ENCODE data around the gene GATAD2B. TPM values are rescaled to one million over a fixed set of nuclear protein-coding genes. Genes with fewer than 3 reads are reported as not detected.
A peak's percentile ranks its signal among the peaks of the same experiment; 100 is the strongest.
"Not testable (repeated sequence)": the region's sequence is repeated elsewhere in the genome, so short reads cannot be mapped to it uniquely, and the experiment has no call there.

GATAD2B gene
- total RNA-seq, 1 donor from 2014 or later, result 16.6 TPM

DNA sequence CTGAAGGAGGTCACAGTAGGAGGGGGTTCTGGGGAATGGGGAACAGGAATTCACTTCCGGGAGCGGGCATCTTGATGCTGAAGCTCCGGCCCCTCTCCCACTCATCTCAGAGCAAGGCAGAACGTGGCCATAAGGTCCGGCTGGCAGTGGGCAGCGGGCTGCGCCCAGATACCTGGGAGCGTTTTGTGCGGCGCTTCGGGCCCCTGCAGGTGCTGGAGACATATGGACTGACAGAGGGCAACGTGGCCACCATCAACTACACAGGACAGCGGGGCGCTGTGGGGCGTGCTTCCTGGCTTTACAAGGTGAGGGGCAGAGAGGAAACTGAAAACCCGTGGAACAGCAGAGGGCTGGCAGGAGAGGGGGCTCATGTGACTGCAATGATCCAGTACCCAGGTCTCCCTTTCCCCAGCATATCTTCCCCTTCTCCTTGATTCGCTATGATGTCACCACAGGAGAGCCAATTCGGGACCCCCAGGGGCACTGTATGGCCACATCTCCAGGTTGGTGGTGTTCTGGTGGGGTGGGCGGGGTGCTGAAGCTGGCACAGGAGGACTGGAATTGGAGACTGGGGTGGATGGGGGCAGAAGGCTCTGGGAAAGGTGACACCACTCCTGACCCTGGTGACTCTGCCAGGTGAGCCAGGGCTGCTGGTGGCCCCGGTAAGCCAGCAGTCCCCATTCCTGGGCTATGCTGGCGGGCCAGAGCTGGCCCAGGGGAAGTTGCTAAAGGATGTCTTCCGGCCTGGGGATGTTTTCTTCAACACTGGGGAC lies 144.5 kb downstream of the GATAD2B start:
- no peak for DNase-seq (ENCODE audit: low read depth)

DNA sequence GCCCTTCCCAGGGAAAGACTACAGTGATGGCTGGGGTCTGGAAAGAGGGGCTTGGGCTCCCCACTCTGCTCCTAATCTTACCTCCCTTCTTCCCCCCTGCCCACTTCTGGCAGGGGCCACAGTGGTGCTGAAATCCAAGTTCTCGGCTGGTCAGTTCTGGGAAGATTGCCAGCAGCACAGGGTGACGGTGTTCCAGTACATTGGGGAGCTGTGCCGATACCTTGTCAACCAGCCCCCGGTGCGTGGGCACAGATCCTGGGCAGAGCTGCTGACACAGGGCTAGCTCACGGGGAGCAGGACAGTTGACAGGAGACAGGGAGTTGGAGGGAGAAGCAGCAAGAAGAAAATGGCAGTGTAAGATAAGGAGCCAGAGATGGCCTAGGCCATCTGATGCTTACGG lies 145.1 kb downstream of the GATAD2B start:
- DNase-seq (ENCODE audit: low read depth), result peak; percentile 65

DNA sequence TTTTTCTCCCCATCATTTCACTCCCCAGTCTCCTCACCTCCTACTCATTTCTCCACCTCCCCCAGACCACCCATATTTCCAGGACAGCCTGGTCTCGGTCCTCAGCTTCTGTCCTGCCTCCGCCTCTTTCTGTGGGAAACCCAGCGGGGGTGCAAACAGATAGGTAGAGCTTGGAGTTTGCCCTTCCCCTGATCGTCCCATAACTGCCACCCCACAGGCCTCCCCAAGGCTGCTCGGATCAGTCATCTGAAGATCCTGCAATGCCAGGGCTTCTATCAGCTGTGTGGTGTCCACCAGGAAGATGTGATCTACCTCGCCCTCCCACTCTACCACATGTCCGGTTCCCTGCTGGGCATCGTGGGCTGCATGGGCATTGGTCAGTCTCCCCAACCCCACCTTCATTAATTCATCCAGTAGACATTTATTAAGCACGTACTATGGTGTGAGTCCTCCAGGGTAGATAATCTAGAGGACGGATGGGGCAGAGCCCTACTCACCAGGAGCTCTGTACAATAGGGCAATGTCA lies 145.9 kb downstream of the GATAD2B start:
- no peak for DNase-seq (ENCODE audit: low read depth)

DNA sequence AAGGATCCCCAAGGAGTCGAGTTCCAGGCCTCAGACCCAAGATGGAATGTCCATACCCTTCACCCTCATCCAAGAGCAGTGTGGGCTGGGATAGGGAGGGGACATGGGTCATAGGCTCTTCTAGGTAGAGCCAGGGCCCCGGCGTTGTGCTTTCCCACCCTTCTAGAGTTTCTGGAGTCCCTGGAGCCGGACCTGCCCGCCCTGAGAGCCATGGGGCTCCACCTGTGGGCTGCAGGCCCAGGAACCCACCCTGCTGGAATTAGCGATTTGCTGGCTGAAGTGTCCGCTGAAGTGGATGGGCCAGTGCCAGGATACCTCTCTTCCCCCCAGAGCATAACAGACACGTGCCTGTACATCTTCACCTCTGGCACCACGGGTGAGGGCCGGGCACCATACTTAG lies 146.4 kb downstream of the GATAD2B start:
- no peak for DNase-seq (ENCODE audit: low read depth)

DNA sequence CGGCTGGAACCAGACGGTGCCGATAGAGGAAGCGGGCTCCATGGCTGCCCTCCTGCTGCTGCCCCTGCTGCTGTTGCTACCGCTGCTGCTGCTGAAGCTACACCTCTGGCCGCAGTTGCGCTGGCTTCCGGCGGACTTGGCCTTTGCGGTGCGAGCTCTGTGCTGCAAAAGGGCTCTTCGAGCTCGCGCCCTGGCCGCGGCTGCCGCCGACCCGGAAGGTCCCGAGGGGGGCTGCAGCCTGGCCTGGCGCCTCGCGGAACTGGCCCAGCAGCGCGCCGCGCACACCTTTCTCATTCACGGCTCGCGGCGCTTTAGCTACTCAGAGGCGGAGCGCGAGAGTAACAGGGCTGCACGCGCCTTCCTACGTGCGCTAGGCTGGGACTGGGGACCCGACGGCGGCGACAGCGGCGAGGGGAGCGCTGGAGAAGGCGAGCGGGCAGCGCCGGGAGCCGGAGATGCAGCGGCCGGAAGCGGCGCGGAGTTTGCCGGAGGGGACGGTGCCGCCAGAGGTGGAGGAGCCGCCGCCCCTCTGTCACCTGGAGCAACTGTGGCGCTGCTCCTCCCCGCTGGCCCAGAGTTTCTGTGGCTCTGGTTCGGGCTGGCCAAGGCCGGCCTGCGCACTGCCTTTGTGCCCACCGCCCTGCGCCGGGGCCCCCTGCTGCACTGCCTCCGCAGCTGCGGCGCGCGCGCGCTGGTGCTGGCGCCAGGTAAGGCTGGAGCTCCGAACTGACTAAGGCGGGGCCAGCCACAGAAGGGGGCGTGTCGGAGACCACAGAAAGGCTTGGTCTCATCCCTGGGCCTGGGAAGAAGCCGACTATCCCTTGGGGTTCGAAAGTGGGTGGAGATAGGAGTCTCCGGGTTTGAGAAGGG lies 147.1 kb downstream of the GATAD2B start:
- DNase-seq (ENCODE audit: low read depth), result peak; percentile 18

DNA sequence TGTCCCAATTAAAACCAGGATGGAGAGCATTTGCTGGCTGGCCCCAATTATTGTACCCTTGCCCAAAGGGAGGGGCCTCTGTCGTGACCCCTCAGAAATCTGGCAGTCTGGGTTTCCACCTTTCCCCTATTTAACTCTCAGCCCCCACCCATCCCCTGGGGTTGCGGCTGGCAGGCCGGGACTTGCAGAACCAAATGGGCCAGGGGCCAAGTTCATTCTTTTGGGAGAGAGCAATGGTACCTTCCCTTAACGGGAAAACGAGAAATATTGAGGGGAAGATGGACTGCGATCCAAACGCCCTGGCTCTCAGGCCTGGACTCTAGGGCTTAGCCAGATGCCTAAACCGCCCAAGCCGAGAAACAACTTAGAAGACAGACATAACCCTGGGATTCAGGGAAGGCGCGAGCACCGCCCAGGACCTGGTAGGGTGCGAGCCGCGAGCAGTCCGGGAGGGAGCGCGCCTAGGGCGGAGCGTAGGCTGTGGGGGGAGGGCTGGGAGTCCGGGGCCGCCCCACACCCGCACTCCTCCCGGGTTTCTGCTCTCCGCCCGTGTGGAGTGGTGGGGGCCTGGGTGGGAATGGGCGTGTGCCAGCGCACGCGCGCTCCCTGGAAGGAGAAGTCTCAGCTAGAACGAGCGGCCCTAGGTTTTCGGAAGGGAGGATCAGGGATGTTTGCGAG lies 147.9 kb downstream of the GATAD2B start, which contains the start of gene SLC27A3:
SLC27A3 (plus strand) TSS at position 628 of the 678 bp plus-strand sequence. CDS start 91 bp downstream, outside the sequence.
- DNase-seq (ENCODE audit: low read depth), result no peak

DNA sequence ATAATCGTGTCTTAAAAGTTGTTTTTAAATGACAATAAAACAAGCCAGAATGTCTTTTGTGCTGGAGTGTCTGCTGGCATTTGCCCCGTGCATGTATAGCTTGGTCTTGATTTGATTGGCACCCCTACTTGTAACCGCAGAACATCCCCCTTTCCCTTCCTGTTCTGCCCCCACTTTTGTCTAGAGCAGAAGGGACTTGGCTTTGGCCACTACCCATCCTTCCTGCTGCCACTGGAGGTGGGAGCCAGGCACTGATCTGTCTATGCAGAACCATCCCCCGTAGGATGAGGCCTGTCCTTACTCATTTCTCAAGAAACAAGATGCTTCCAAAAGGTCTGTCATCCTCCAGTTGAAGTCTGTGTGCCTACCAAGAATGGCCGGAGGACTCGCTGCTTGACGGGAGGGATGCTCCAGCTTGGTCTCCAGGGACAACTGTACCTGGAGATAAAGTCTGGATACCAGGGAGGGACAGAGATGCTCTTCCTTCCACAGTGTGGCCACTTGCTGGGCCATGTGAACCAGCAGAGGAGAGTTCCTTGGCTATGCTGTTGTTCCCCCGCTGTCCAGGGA lies 148.7 kb downstream of the GATAD2B start:
- no peak for DNase-seq (ENCODE audit: low read depth)

DNA sequence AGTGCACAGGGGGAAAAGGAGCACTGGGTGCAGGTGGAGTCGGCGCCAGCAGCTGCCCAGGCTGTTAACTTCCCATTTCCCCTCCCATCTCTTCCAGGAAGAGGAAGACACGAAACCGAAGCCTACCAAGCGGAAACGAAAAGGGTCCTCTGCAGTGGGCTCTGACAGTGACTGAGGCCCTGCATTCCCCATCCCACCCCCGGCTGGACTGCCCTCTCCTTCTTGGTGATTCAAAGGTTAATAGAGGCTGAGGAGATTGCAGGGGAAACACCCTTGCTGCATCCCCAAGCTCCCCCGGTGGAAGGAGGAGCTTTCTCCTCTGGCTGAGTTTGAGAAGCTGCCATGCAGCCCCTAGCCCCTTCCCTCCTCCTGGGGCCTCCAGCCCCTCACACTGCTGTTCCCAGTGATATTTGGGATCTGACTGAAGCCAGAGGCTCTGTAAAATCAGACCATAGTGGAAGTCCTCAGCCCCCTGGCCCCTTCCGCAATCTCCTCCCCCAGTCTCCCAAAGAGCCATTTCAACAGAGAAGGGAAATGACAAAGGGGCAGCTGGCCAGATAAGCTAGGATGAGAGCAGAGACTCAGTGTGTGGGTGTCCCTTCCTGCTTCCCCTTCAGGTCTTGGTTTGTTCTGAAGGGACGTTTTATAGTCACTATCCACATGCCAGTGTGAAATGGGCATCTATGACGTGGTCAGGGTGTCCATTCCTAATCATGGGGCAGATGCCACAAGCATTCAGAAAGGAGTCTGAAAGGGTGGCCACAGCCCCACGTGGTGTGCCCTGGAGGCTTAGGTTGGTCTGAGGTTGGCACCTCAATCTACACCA lies 149.5 kb downstream of the GATAD2B start:
- no peak for DNase-seq (ENCODE audit: low read depth)

DNA sequence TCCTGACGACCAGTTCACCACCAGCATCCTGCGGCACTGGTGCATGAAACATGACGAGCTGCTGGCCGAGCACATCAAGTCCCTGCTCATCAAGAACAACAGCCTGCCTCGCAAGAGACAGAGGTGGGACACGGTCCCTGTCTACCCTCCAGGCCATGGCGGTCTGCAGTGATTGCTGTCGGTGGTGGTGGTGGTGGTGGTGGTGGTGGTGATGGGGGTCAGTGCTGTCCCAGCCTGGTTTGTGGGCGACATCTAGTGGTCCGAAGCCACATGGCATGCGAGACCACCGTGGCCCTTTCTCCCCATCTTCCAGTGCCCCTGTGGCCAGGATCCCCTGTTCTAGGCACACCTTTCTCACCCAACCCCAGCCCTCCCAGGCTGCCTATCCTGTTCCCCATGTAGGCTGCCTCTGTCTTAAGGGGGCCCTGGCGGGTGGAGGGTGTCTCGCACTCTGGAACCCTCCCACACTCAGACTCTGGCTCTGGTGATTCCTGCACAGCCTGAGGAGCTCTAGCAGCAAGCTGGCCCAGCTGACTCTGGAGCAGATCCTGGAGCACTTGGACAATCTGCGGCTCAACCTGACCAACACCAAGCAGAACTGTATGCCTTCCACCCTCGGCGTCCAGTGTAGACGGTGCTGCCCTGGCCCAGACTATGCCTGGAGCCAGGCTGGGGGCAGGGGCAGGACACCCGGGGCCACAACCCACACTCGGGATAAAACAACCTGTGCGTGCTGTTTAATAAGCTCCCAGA lies 150.8 kb downstream of the GATAD2B start:
- DNase-seq (ENCODE audit: low read depth), result no peak

DNA sequence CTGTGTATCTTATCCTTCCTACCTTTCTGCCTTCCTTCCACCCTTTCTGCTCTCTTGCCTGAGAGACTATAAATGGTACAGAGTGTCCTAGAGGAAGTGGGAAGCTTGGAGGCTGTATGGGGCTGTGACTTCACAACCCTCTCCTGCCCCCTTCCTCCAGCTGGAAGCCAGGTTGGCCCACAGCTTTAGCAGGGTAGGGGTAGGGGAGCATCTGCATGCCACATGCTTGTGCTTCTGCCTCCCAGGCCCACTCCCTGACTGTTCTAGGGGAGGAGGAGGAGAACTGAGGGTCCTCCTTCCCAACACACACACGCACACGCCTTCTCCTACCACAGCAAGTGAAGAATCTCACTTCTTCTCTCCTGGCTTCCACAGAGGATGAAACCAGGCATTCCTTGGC lies 151.5 kb downstream of the GATAD2B start:
- DNase-seq (ENCODE audit: low read depth), result no peak

DNA sequence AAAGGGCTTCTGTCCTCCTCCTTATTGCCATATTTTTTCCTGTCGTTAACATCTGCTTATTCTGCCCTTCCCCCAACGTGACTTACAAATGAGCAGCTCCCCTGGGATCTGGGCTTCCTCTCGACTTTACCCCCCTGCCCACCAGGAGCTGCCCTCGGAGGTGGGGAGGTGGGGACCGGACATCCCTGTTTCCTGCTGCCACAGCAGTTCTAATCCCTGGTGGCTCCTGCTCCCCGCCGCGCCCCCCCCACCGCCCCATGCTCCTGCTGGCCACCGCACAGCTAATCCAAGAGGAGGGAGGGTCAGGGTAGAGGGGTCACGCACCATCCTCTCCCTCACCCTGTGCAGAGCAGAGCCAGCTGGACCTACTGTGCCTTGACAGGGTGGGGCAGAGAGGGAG lies 152.0 kb downstream of the GATAD2B start:
- DNase-seq (ENCODE audit: low read depth), result no peak

DNA sequence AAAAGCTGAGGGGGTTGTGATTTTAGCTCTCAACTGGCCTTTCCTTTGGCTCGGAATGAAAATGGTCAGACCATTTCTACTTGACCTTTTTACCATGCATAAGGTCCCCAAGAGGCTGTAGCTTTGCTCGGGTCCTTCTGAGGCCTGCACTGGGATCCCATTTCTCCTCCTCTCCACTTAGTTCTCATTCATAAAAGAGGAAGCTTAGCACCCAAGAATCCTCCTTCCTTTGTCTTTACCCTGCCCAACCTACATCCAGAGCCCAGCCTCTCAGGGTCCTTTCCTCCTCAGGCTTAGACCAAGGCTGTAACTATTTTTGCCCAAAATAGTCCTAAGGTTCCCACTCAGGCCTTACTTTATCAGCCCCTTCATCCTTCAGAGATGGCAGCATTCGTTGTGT lies 153.6 kb downstream of the GATAD2B start:
- no peak for DNase-seq (ENCODE audit: low read depth)

DNA sequence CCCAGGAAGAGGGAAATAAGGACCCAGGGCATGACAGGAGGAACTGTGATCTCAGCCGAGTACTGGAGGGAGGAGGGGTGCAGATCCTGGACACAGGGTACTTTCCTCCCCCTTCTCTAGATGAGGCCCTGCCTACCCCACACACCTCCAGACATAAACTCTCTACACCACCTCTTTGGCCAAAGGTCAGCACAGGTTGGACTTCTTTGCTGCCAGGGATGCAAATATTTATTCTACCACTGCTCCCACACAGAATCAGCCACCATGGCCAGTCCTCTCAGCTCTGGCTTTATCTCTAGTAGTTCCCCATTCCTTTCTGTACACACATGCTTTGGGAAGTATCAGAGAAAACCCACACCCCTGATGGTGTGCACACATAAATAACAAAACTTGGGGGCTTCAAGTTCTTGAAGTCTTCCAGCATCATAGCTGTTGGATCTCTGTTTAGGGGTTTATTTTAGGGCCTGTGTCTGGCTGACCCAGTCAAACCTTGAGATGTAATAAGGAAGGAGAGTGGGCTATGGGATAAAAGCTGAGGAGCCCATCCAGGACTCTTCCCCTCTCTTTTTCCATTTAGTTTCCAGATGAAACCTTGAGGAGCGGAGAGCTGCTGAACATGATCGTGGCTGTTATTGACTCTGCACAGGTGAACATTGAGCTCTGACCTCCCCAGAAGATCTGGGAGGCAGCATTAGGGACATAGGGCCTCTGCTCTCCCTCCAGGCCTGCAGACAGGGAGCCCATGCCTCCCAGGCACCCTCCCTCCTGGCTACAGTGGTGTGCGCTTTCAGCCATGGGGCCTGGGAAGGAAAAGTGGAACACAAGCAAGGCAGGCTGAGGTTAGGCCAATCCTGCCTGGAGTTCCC lies 154.2 kb downstream of the GATAD2B start:
- DNase-seq (ENCODE audit: low read depth), result no peak

DNA sequence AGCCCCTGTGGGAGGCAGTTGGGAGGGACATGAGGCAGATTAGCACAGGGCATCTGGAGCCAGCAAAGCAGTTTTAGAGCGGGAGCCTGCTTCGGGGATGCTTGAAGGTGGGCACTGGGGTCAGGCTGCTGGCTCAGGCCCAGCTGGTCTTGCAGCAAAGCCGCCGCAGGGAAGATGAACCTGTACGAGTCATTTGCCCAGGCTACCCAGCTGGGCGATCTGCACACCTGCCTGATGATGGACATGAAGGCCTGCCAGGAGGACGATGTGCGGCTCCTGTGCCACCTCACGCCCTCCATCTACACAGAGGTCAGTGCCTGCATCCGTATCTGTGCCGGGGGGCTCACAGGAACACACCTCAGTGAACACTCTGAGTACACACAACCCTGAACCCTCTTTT lies 155.3 kb downstream of the GATAD2B start:
- no peak for DNase-seq (ENCODE audit: low read depth)

DNA sequence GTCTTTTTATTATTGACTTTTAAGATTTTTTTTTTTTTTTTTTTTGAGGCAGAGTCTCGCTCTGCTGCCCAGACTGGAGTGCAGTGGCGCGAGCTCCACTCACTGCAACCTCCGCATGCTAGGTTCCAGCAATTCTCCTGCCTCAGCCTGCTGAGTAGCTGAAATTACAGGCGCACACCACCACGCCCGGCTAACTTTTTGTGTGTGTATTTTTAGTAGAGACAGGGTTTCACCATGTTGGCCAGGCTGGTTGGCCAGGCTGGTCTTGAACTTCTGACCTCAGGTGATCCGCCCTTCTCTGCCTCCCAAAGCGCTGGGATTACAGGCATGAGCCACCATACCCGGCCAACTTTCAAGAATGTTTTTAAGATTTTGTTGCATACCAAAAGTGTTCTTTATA lies 156.1 kb downstream of the GATAD2B start:
- not testable (repeated sequence) for DNase-seq (ENCODE audit: low read depth)

DNA sequence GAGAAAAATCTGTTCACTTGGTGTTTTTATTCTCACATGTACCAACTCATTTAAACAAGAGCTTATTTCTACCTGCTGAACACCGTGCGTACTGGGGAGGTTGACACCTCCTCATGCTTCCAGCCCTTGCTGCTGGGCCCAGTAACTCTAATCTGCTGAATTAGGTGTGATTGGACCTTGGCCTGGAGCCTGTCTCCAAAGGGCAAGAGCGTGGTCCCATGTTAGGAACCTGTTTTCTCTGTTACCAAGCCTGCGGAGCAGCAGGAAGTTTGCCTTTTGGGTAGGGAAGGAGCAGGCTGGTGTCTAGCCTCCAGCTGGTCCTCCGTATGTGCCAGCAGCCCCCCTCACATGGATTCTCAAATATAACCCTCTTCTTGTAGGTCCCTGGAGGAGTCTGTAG lies 158.5 kb downstream of the GATAD2B start:
- no peak for DNase-seq (ENCODE audit: low read depth)

DNA sequence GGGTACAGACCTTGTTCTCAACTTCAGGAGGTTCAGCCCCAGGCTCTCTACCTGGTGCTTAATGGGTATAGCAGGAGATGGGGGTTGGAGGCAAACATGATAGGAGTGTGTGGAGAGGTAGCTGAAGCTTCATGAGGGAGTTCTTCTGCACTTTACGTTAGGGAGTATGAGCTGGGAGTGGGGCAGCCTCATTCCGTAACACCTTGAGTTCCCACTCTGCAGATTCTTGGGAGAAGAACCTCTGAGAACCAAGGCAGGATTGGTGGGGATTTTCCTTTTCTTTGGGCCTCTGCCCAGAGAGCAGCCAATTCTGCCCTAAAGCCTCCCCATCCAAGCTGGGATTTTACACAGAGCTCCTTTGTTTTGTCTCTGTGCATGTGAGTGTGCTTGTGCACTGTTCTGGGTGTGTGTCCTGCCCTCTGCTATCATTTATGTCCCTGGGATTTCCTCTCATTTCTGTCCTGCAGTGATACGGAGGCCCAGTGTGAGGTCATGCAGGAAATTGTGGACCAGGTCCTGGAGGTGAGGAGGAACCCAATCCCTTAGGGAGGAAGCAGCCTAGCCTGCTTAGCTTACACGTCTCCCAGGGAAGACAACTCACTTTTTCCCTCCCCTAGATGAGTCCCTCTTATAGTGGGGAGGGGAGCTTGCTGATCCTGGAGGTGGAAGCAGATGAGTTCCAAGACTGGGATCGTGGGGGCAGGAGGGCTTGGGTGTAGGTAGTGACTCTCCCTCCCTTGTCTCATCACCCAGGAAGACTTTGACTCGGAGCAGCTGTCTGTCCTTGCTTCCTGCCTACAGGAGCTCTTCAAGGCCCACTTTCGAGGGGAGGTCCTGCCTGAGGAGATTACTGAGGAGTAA lies 159.2 kb downstream of the GATAD2B start:
- DNase-seq (ENCODE audit: low read depth), result no peak

DNA sequence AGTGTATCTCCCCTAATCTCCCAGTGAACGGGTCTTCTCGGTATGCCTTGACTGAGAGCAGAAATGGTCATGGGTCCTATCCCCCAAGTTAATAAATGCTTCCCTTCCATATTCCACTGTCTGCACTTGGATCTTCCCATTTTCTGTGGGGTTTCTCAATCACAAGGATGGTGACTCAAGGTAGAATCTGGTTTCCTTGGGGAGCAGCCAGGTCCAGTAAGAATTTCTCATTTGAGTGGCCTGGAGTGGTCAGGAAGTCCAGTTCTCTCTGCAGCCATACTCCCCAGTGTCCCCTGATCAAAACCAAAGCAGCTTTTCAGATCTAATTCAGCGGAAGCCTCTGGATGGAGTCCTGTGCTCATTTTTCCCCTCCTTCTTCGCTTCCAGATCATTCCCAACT lies 162.3 kb downstream of the GATAD2B start:
- peak; percentile 49 for DNase-seq (ENCODE audit: low read depth)
